ENCODE results near the gene CXCL9.
"Not testable (repeated sequence)": the region's sequence is repeated elsewhere in the genome, so short reads cannot be mapped to it uniquely, and the experiment has no call there.

Gene CXCL9

GRCh38 chr4:76000279-76000678 is 7.0 kb downstream of the CXCL9 start:
- H3K4me3 ChIP-seq (ENCODE audit: low read depth, low read length), result no peak overlapping the region
- H3K36me3 ChIP-seq (ENCODE audit: control insufficient read depth in 2 of 2, insufficient read depth in 1 of 2, low read length in 2 of 2), result no peaks in the 10 kb centered on the region
- TF ChIP-seq ZNF76 (tag by site-specific recombination; IDR thresholded peaks at IDR 0.05; ENCODE audit: borderline replicate concordance, low read depth) (no peak), ZNF350 (tag by site-specific recombination; IDR thresholded peaks at IDR 0.05) (no peak), ZSCAN23 (tag by site-specific recombination; IDR thresholded peaks at IDR 0.05) (no peak), ZNF658 (tag by site-specific recombination; IDR thresholded peaks at IDR 0.05) (no peak), ELK4 (IDR thresholded peaks at IDR 0.05; ENCODE audit: borderline replicate concordance, low read depth, low read length) (no peak), ZNF248 (tag by site-specific recombination; IDR thresholded peaks at IDR 0.05) (no peak), CTCF (tag by site-specific recombination; IDR thresholded peaks at IDR 0.05) (no peak), ZBTB20 (tag by site-specific recombination; IDR thresholded peaks at IDR 0.05) (no peak), YY2 (tag by site-specific recombination; IDR thresholded peaks at IDR 0.05) (no peak), ZIC2 (tag by site-specific recombination; IDR thresholded peaks at IDR 0.05) (no peak), ZNF274 (IDR thresholded peaks at IDR 0.05; ENCODE audit: low read length) (no peak), ZNF274 (tag by site-specific recombination; IDR thresholded peaks at IDR 0.05; ENCODE audit: borderline replicate concordance) (no peak), ZNF148 (tag by site-specific recombination; IDR thresholded peaks at IDR 0.05; ENCODE audit: borderline replicate concordance) (no peak)
- POLR2A ChIA-PET, result no interaction called here
- H3K9me3 ChIP-seq (ENCODE audit: control insufficient read depth, insufficient read depth, low read depth, low read length), result no peaks in the 10 kb centered on the region
- CTCF ChIA-PET, result interaction anchor here (1.4 kb wide), 1 partner anchor 66 kb away, joined by 4 read pairs; no protein-coding TSS in a partner anchor
- no peaks in the 10 kb centered on the region for H3K4me1 ChIP-seq (ENCODE audit: control insufficient read depth, insufficient read depth, low read length)
- no peak overlapping the region for H3K27ac ChIP-seq (ENCODE audit: extremely low read depth, low read depth, low read length)

GRCh38 chr4:75998525-75999147 is 8.7 kb downstream of the CXCL9 start:
- H3K4me1 ChIP-seq (ENCODE audit: control insufficient read depth, insufficient read depth, low read length); CTCF ChIA-PET; H3K9me3 ChIP-seq (ENCODE audit: control insufficient read depth, insufficient read depth, low read depth, low read length); H3K4me3 ChIP-seq (ENCODE audit: low read depth, low read length); H3K36me3 ChIP-seq (ENCODE audit: control insufficient read depth in 2 of 2, insufficient read depth in 1 of 2, low read length in 2 of 2); POLR2A ChIA-PET; H3K27ac ChIP-seq (ENCODE audit: extremely low read depth, low read depth, low read length): not testable (repeated sequence)

GRCh38 chr4:75997946-75998345 is 9.4 kb downstream of the CXCL9 start:
- no peaks in the 10 kb centered on the region for H3K9me3 ChIP-seq (ENCODE audit: control insufficient read depth, insufficient read depth, low read depth, low read length)
- no peak for TF ChIP-seq ZNF837 (tag by site-specific recombination; IDR thresholded peaks at IDR 0.05)
- TF ChIP-seq ZNF157 (tag by site-specific recombination; IDR thresholded peaks at IDR 0.05), result no peak
- no peak for TF ChIP-seq ELK4 (IDR thresholded peaks at IDR 0.05; ENCODE audit: borderline replicate concordance, low read depth, low read length)
- no peak for TF ChIP-seq ZNF830 (tag by site-specific recombination; IDR thresholded peaks at IDR 0.05; ENCODE audit: low read depth)
- no peak for TF ChIP-seq KLF9 (tag by site-specific recombination; IDR thresholded peaks at IDR 0.05; ENCODE audit: low read depth)
- no peak for TF ChIP-seq IKZF3 (tag by site-specific recombination; IDR thresholded peaks at IDR 0.05)
- H3K36me3 ChIP-seq (ENCODE audit: control insufficient read depth in 2 of 2, insufficient read depth in 1 of 2, low read length in 2 of 2), result no peaks in the 10 kb centered on the region
- H3K4me1 ChIP-seq (ENCODE audit: control insufficient read depth, insufficient read depth, low read length), result no peaks in the 10 kb centered on the region
- POLR2A ChIA-PET, result no interaction called here
- H3K27ac ChIP-seq (ENCODE audit: extremely low read depth, low read depth, low read length), result no peak overlapping the region
- CTCF ChIA-PET, result interaction anchor here (0.9 to 1.7 kb wide), 2 partner anchors 72 to 380 kb away, joined by 3 to 4 read pairs; no protein-coding TSS in a partner anchor
- H3K4me3 ChIP-seq (ENCODE audit: low read depth, low read length), result no peak overlapping the region

Measured in HEK293 (cell line).